RWPE2 (cell line): ENCODE measurements around the gene EIF2S2.

Experiments used
- ATAC-seq: fragments of 200-7000 bp; cut with Tn5 transposase; 3 replicates; pipeline ENCODE4 v1.9.1; 2021; ENCODE audit warnings: low read depth
- DNase-seq: peaks from one replicate; pipeline ENCODE4 v3.0.0-alpha.2; 2020; ENCODE audit warnings: low spot score
- H3K27ac ChIP-seq: fragments of 450-650 bp; 2 replicates; pipeline ENCODE4 v1.5.1; 2017; ENCODE audit warnings: mild to moderate bottlenecking; ENCODE audit not compliant: poor library complexity, severe bottlenecking
- H3K27me3 ChIP-seq: fragments of 250-450 bp; sonication (Bioruptor Pico); 2 replicates; pipeline ENCODE4 v1.5.1; 2021; ENCODE audit warnings: mild to moderate bottlenecking, moderate library complexity; ENCODE audit not compliant: insufficient read depth, poor library complexity, severe bottlenecking
- H3K36me3 ChIP-seq: fragments of 250-450 bp; sonication (Bioruptor Pico); 2 replicates; pipeline ENCODE4 v1.5.1; 2020; ENCODE audit warnings: low read depth, mild to moderate bottlenecking, moderate library complexity
- H3K4me1 ChIP-seq: fragments of 250-450 bp; sonication (Bioruptor Pico); 2 replicates; pipeline ENCODE4 v1.5.1; 2021; ENCODE audit warnings: mild to moderate bottlenecking, moderate library complexity; ENCODE audit not compliant: insufficient read depth, poor library complexity, severe bottlenecking
- H3K4me3 ChIP-seq: fragments of 250-450 bp; sonication (Bioruptor Pico); 2 replicates; pipeline ENCODE4 v1.5.1; 2021; ENCODE audit warnings: mild to moderate bottlenecking, moderate library complexity; ENCODE audit not compliant: severe bottlenecking
- H3K9me3 ChIP-seq: fragments of 250-450 bp; sonication (Bioruptor Pico); 2 replicates; pipeline ENCODE4 v1.5.1; 2021; ENCODE audit warnings: mild to moderate bottlenecking, moderate library complexity; ENCODE audit not compliant: severe bottlenecking
- CTCF ChIP-seq: fragments of 450-650 bp; IDR thresholded peaks from one replicate; pipeline ENCODE4 v1.5.1; 2017; ENCODE audit warnings: mild to moderate bottlenecking, moderate library complexity; ENCODE audit not compliant: poor library complexity, severe bottlenecking

The EIF2S2 gene

GRCh38 chr20:34131491-34131890, 19.4 kb upstream of the EIF2S2 start:
- TF ChIP-seq CTCF: no peak
- no peaks in the 10 kb centered on the region for H3K36me3 ChIP-seq
- H3K27me3 ChIP-seq: no peaks in the 10 kb centered on the region
- DNase-seq (no peak), ATAC-seq (no peak)
- H3K4me3 ChIP-seq: no peak overlapping the region
- no peaks in the 10 kb centered on the region for H3K4me1 ChIP-seq
- no peaks in the 10 kb centered on the region for H3K9me3 ChIP-seq
- H3K27ac ChIP-seq: no peak overlapping the region

- no peak overlapping the region for H3K4me3 ChIP-seq
- H3K27me3 ChIP-seq: no peaks in the 10 kb centered on the region
- no peaks in the 10 kb centered on the region for H3K36me3 ChIP-seq
- no peak overlapping the region for H3K27ac ChIP-seq
- DNase-seq: no peak
- peak; percentile 94 for ATAC-seq
- H3K9me3 ChIP-seq: no peaks in the 10 kb centered on the region
- TF ChIP-seq CTCF: peak; percentile 100
- H3K4me1 ChIP-seq: no peaks in the 10 kb centered on the region
Measured at GRCh38 chr20:34129518-34130162, 17.6 kb upstream of the EIF2S2 start.

- ATAC-seq (no peak), DNase-seq (no peak)
- H3K36me3 ChIP-seq: no peaks in the 10 kb centered on the region
- H3K4me1 ChIP-seq: no peaks in the 10 kb centered on the region
- no peaks in the 10 kb centered on the region for H3K9me3 ChIP-seq
- no peaks in the 10 kb centered on the region for H3K27me3 ChIP-seq
- H3K27ac ChIP-seq: no peak overlapping the region
- H3K4me3 ChIP-seq: no peak overlapping the region
- TF ChIP-seq CTCF: no peak
Measured at GRCh38 chr20:34127792-34128191, 15.7 kb upstream of the EIF2S2 start.

GRCh38 chr20:34124469-34125249, 12.6 kb upstream of the EIF2S2 start:
- ATAC-seq (0 out of 3 replicates have a peak, but pooled peaks have one; percentile 22), DNase-seq (no peak)

More at GRCh38 chr20:34124469-34125249, 12.6 kb upstream of the EIF2S2 start:
- Histone ChIP-seq H3K9me3 (no peaks in the 10 kb centered on the region), H3K4me3 (no peak overlapping the region), H3K36me3 (no peaks in the 10 kb centered on the region), H3K27ac (no peak overlapping the region), H3K4me1 (no peaks in the 10 kb centered on the region), H3K27me3 (no peaks in the 10 kb centered on the region)
- TF ChIP-seq CTCF: no peak
